IMR-90 (cell line): ENCODE results near the gene MSI2. TPM values are rescaled to one million over a fixed set of nuclear protein-coding genes. Genes with fewer than 3 reads are reported as not detected.

Experiments used
- ATAC-seq: fragments of 200-7000 bp; cut with Tn5 transposase; 2 replicates; pipeline ENCODE4 v1.9.1; 2020; ENCODE audit warnings: low read depth, mild to moderate bottlenecking, moderate library complexity
- BruUV-seq: library from RNA; stranded (reverse); fragments of 400-500 nt; replicated peaks from 2 replicates; lab custom pipeline; 2021; lab: Mats Ljungman, UMichigan
- CTCF ChIA-PET: fragments of 300-600 bp; formaldehyde crosslinking; extraction: SDS; loops from one replicate; lab custom pipeline; 2021; ENCODE audit warnings: antibody characterized with exemption; lab: Yijun Ruan, JAX
- POLR2A ChIA-PET: fragments of 300-600 bp; sonication (Branson Sonifier 250); formaldehyde crosslinking; loops from one replicate; lab custom pipeline; 2022; ENCODE audit warnings: antibody characterized with exemption; ENCODE audit not compliant: unreplicated experiment; lab: Charles Lee
- DNase-seq: peaks from one replicate; pipeline ENCODE4 v3.0.0; 2013
- H2AFZ ChIP-seq: replicated peaks from 2 replicates; pipeline ENCODE3; 2013; ENCODE audit warnings: low read length, mild to moderate bottlenecking; ENCODE audit not compliant: poor library complexity
- H2AK5ac ChIP-seq: 2 replicates; pipeline ENCODE4 v1.6.1; 2013; ENCODE audit warnings: low read depth, low read length, inconsistent platforms
- H2AK9ac ChIP-seq: replicated peaks from 2 replicates; pipeline ENCODE3; 2013; ENCODE audit warnings: mild to moderate bottlenecking, low read depth, low read length, moderate library complexity; ENCODE audit not compliant: poor library complexity
- H2BK120ac ChIP-seq: 2 replicates; pipeline ENCODE4 v1.6.1; 2013; ENCODE audit warnings: low read depth, low read length, inconsistent platforms
- H2BK15ac ChIP-seq: 3 replicates; pipeline ENCODE4 v1.6.1; 2013; ENCODE audit warnings: low read depth, low read length, inconsistent platforms
- H2BK20ac ChIP-seq: 2 replicates; pipeline ENCODE4 v1.6.1; 2013; ENCODE audit warnings: low read depth, mild to moderate bottlenecking, inconsistent platforms, low read length, moderate library complexity
- H2BK5ac ChIP-seq: 2 replicates; pipeline ENCODE4 v1.6.1; 2013; ENCODE audit warnings: mild to moderate bottlenecking, low read depth, low read length, inconsistent platforms; ENCODE audit not compliant: poor library complexity, severe bottlenecking
- H3K14ac ChIP-seq: replicated peaks from 2 replicates; pipeline ENCODE4 v1.6.1; 2013; ENCODE audit warnings: low read depth, low read length, inconsistent platforms
- H3K18ac ChIP-seq: 2 replicates; pipeline ENCODE4 v1.6.1; 2013; ENCODE audit warnings: low read depth, low read length, control low read depth
- H3K23ac ChIP-seq: 2 replicates; pipeline ENCODE4 v1.6.1; 2013; ENCODE audit warnings: low read depth, low read length, inconsistent platforms
- H3K27ac ChIP-seq: 2 replicates; pipeline ENCODE4 v1.5.1; 2013; ENCODE audit warnings: mild to moderate bottlenecking, control low read depth, low read length; ENCODE audit not compliant: insufficient read depth
- H3K27me3 ChIP-seq: 2 replicates; pipeline ENCODE4 v1.6.1; 2013; ENCODE audit warnings: low read length; ENCODE audit not compliant: control insufficient read depth, insufficient read depth
- H3K36me3 ChIP-seq: 2 replicates; pipeline ENCODE4 v1.6.1; 2013; ENCODE audit warnings: low read length, mixed read lengths; ENCODE audit not compliant: control insufficient read depth, insufficient read depth
- H3K4ac ChIP-seq: 2 replicates; pipeline ENCODE4 v1.6.1; 2013; ENCODE audit warnings: low read depth, low read length, inconsistent platforms
- H3K4me1 ChIP-seq: 2 replicates; pipeline ENCODE4 v1.6.1; 2013; ENCODE audit warnings: low read length, mixed read lengths; ENCODE audit not compliant: control insufficient read depth, insufficient read depth
- H3K4me2 ChIP-seq: 2 replicates; pipeline ENCODE4 v1.6.1; 2013; ENCODE audit warnings: low read depth, mild to moderate bottlenecking, control low read depth, low read length, moderate library complexity
- H3K4me3 ChIP-seq: 2 replicates; pipeline ENCODE4 v1.5.1; 2013; ENCODE audit warnings: low read depth, mild to moderate bottlenecking, control low read depth, low read length, moderate library complexity; ENCODE audit not compliant: insufficient read depth
- H3K56ac ChIP-seq: 2 replicates; pipeline ENCODE4 v1.6.1; 2013; ENCODE audit warnings: low read length, inconsistent platforms; ENCODE audit not compliant: insufficient read depth; ENCODE audit errors: extremely low read depth
- H3K79me1 ChIP-seq, 2 experiments: 2 replicates each; pipeline ENCODE4 v1.6.1; 2013; ENCODE audit warnings: low read length in 2 of 2, inconsistent platforms in 1 of 2, low read depth in 1 of 2
- H3K9ac ChIP-seq: 2 replicates; pipeline ENCODE4 v1.6.1; 2013; ENCODE audit warnings: low read depth, low read length, control low read depth
- H3K9me1 ChIP-seq: 2 replicates; pipeline ENCODE4 v1.6.1; 2013; ENCODE audit warnings: low read length, inconsistent platforms; ENCODE audit not compliant: insufficient read depth
- H3K9me3 ChIP-seq: 2 replicates; pipeline ENCODE4 v1.6.1; 2013; ENCODE audit warnings: low read length; ENCODE audit not compliant: control insufficient read depth, insufficient read depth
- H4K20me1 ChIP-seq: 2 replicates; pipeline ENCODE4 v1.6.1; 2013; ENCODE audit warnings: low read length, inconsistent platforms; ENCODE audit not compliant: insufficient read depth
- H4K5ac ChIP-seq: 2 replicates; pipeline ENCODE4 v1.6.1; 2013; ENCODE audit warnings: mild to moderate bottlenecking, low read depth, low read length, control low read depth
- H4K8ac ChIP-seq, 2 experiments: 2 replicates each; pipeline ENCODE4 v1.6.1; 2013; ENCODE audit warnings: low read depth in 2 of 2, low read length in 2 of 2, control low read depth in 1 of 2, inconsistent platforms in 1 of 2
- H4K91ac ChIP-seq: 2 replicates; pipeline ENCODE4 v1.6.1; 2013; ENCODE audit warnings: low read depth, low read length, inconsistent platforms; ENCODE audit not compliant: insufficient read depth
- CEBPB ChIP-seq: IDR thresholded peaks from 2 replicates; pipeline ENCODE4 v1.6.1; 2012; ENCODE audit warnings: low read depth, low read length, improper control_type of control experiment
- CHD1 ChIP-seq: IDR thresholded peaks from 2 replicates; pipeline ENCODE4 v1.6.1; 2012; ENCODE audit warnings: low read depth, low read length, improper control_type of control experiment
- CTCF ChIP-seq: conservative IDR thresholded peaks from 2 replicates; pipeline ENCODE4 v1.5.1; 2012; ENCODE audit warnings: mild to moderate bottlenecking, low read depth, low read length, improper control_type of control experiment
- FOS ChIP-seq: fragments of 150-350 bp; IDR thresholded peaks from 2 replicates; pipeline ENCODE4 v1.6.1; 2016; ENCODE audit warnings: low read depth, low read length
- MAZ ChIP-seq: IDR thresholded peaks from 2 replicates; pipeline ENCODE4 v1.6.1; 2012; ENCODE audit warnings: low read depth, mild to moderate bottlenecking, low read length, improper control_type of control experiment, moderate library complexity, borderline replicate concordance
- MXI1 ChIP-seq: IDR thresholded peaks from 2 replicates; pipeline ENCODE4 v1.6.1; 2012; ENCODE audit warnings: low read depth, mild to moderate bottlenecking, low read length, moderate library complexity, borderline replicate concordance
- NFE2L2 ChIP-seq: fragments of 150-350 bp; IDR thresholded peaks from 2 replicates; pipeline ENCODE4 v1.6.1; 2016; ENCODE audit warnings: low read depth, mild to moderate bottlenecking, low read length
- RAD21 ChIP-seq: IDR thresholded peaks from 2 replicates; pipeline ENCODE4 v1.6.1; 2012; ENCODE audit warnings: low read length, improper control_type of control experiment
- RFX5 ChIP-seq: IDR thresholded peaks from 2 replicates; pipeline ENCODE4 v1.8.0; 2012; ENCODE audit warnings: low read depth, mild to moderate bottlenecking, low read length, moderate library complexity
- SMC3 ChIP-seq: fragments of 150-350 bp; IDR thresholded peaks from 2 replicates; pipeline ENCODE4 v1.6.1; 2016; ENCODE audit warnings: low read depth, mild to moderate bottlenecking, antibody characterized with exemption, low read length, moderate library complexity
- USF2 ChIP-seq: fragments of 150-350 bp; IDR thresholded peaks from 2 replicates; pipeline ENCODE4 v1.6.1; 2017; ENCODE audit warnings: mild to moderate bottlenecking, antibody characterized with exemption, low read length, low read depth
- WGBS, 2 experiments: methylation state at CpG; one replicate each; pipeline versions ENCODE4 v1.1.5 to v1.1.7; 2013; ENCODE audit warnings: missing lambda C conversion rate in 2 of 2; ENCODE audit not compliant: insufficient read length in 1 of 2; ENCODE audit errors: extremely low coverage in 2 of 2; 5-methylcytosine and 5-hydroxymethylcytosine counted together
- dilution Hi-C: fragments of 300-500 bp; cut with HindIII; formaldehyde crosslinking; loops from one replicate; pipeline ENCODE4 v1.14.3; 2018; ENCODE audit warnings: low sequenced_read_pairs; ENCODE audit not compliant: unreplicated experiment
- in situ Hi-C: fragments of 300-500 bp; cut with MboI; formaldehyde crosslinking; loops from 3 replicates; pipeline ENCODE4 v1.14.3; 2019; ENCODE audit warnings: low sequenced_read_pairs, inconsistent platforms, mixed read lengths
- intact Hi-C: fragments of 100-400 bp; cut with micrococcal nuclease; formaldehyde crosslinking; loops from 2 replicates; pipeline ENCODE4 v1.10.0; 2022
- polyA plus RNA-seq, 3 experiments: library from polyadenylated mRNA; depleted of rRNA; stranded (reverse); fragments of >200 nt; gene quantifications; 2 replicates each; pipeline ENCODE4 v1.2.3, GENCODE V29; 2012; ENCODE audit warnings: low replicate concordance in 1 of 3
- total RNA-seq: library from RNA; depleted of rRNA; stranded (reverse); fragments of >200 nt; gene quantifications from 2 replicates; pipeline ENCODE4 v1.2.3, GENCODE V29; 2012
- TF ChIP-seq, protein P1 (sequence below): fragments of 150-350 bp; IDR thresholded peaks from 2 replicates; pipeline ENCODE4 v1.6.1; 2016; ENCODE audit warnings: low read depth, mild to moderate bottlenecking, low read length, moderate library complexity, borderline replicate concordance

The MSI2 gene
- total and polyA plus RNA-seq, 2 of the 4 experiments (the other 2 are of a cell fraction): 13.0 to 16.0 TPM

- Histone ChIP-seq H3K27me3 (no peaks in the 10 kb centered on the region), H2AFZ (no peak overlapping the region), H3K18ac (no peak overlapping the region), H4K8ac (no peak overlapping the region), H3K56ac (no peak overlapping the region), H3K14ac (no peak overlapping the region), H3K4me1 (no peaks in the 10 kb centered on the region), H2AK5ac (no peak overlapping the region), H3K79me1 (peaks cover 12 to 18% of the 10 kb centered on the region in 2 experiments; a peak in 3 of 4 replicates), H4K91ac (no peak overlapping the region), H2BK5ac (no peak overlapping the region), H3K23ac (no peak overlapping the region), H2BK20ac (no peak overlapping the region), H3K9me1 (peaks cover 3% of the 10 kb centered on the region; the same call in 1 of the 2 replicates), H3K4me3 (no peak overlapping the region), H3K36me3 (peaks cover 21% of the 10 kb centered on the region), H3K4ac (no peak overlapping the region), H2BK120ac (no peak overlapping the region), H4K5ac (no peak overlapping the region), H2BK15ac (no peak overlapping the region), H2AK9ac (no peak overlapping the region), H4K20me1 (no peaks in the 10 kb centered on the region; the same call in 1 of the 2 replicates), H3K9ac (no peak overlapping the region), H3K4me2 (no peak overlapping the region), H3K9me3 (no peaks in the 10 kb centered on the region), H3K27ac (no peak overlapping the region)
- intact Hi-C loops: no loop called here
- 64% methylated on average over 2 of the region's 6 CpGs; no CpG with 5 or more reads in 1 of the 2 experiments for WGBS, 2 experiments
- BruUV-seq: no TSS peak
- dilution Hi-C loops: no loop called here
- DNase-seq (no peak), ATAC-seq (no peak)
- ChIA-PET CTCF (no interaction called here), POLR2A (interaction anchor here (0.6 kb wide), 1 partner anchor 16 kb away, joined by 7 read pairs; no protein-coding TSS in a partner anchor)
- TF ChIP-seq CEBPB (no peak), MXI1 (no peak), RAD21 (no peak), USF2 (no peak), CHD1 (no peak), RFX5 (no peak), SMC3 (no peak), NFE2L2 (no peak), FOS (no peak), CTCF (no peak), MAZ (no peak)
- TF ChIP-seq, protein P1, sequence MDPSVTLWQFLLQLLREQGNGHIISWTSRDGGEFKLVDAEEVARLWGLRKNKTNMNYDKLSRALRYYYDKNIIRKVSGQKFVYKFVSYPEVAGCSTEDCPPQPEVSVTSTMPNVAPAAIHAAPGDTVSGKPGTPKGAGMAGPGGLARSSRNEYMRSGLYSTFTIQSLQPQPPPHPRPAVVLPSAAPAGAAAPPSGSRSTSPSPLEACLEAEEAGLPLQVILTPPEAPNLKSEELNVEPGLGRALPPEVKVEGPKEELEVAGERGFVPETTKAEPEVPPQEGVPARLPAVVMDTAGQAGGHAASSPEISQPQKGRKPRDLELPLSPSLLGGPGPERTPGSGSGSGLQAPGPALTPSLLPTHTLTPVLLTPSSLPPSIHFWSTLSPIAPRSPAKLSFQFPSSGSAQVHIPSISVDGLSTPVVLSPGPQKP: no peak
- in situ Hi-C loops: no loop called here
Observed at GRCh38 chr17:57271821-57272220, 15.5 kb downstream of the MSI2 start.
